GM23338 (cell line): ENCODE data around the gene OBSCN. TPM values are rescaled to one million over a fixed set of nuclear protein-coding genes. Genes with fewer than 3 reads are reported as not detected.

Experiments used
- ATAC-seq: fragments of 200-7000 bp; cut with Tn5 transposase; 3 replicates; pipeline ENCODE4 v1.9.1; 2020
- DNase-seq: peaks from one replicate; pipeline ENCODE4 v3.0.0-alpha.2; 2015; ENCODE audit warnings: low spot score
- H2AFZ ChIP-seq: fragments of 200-600 bp; sonication (generic); 2 replicates; pipeline ENCODE4 v1.8.0; 2016; ENCODE audit warnings: antibody characterized with exemption, mild to moderate bottlenecking, moderate library complexity
- H3F3A ChIP-seq: fragments of 200-600 bp; sonication (generic); replicated peaks from 2 replicates; pipeline ENCODE4 v1.8.0; 2017; ENCODE audit warnings: antibody characterized with exemption, mixed run types, low read depth
- H3K27ac ChIP-seq: fragments of 200-600 bp; sonication (generic); 2 replicates; pipeline ENCODE4 v1.6.1; 2016; ENCODE audit warnings: low read depth
- H3K27me3 ChIP-seq: fragments of 200-600 bp; sonication (generic); 2 replicates; pipeline ENCODE4 v1.8.0; 2016; ENCODE audit warnings: mild to moderate bottlenecking, mixed run types, moderate library complexity; ENCODE audit not compliant: insufficient read depth
- H3K36me3 ChIP-seq: fragments of 200-600 bp; sonication (generic); 2 replicates; pipeline ENCODE4 v1.8.0; 2016; ENCODE audit warnings: mild to moderate bottlenecking; ENCODE audit not compliant: insufficient read depth
- H3K4me1 ChIP-seq: fragments of 200-600 bp; sonication (generic); 2 replicates; pipeline ENCODE4 v1.8.0; 2016; ENCODE audit warnings: mild to moderate bottlenecking, moderate library complexity; ENCODE audit not compliant: insufficient read depth
- H3K4me2 ChIP-seq: fragments of 200-600 bp; sonication (generic); 2 replicates; pipeline ENCODE4 v1.7.1; 2017; ENCODE audit warnings: mixed run types
- H3K4me3 ChIP-seq: fragments of 200-600 bp; sonication (generic); 2 replicates; pipeline ENCODE4 v1.6.1; 2016; ENCODE audit warnings: mixed run types
- H3K79me2 ChIP-seq: fragments of 200-600 bp; sonication (generic); replicated peaks from 2 replicates; pipeline ENCODE4 v1.8.0; 2017; ENCODE audit warnings: mild to moderate bottlenecking; ENCODE audit not compliant: insufficient read depth
- H3K9me2 ChIP-seq: fragments of 200-600 bp; sonication (generic); 2 replicates; pipeline ENCODE4 v1.8.0; 2017; ENCODE audit not compliant: insufficient read depth
- H4K20me1 ChIP-seq: fragments of 200-600 bp; sonication (generic); replicated peaks from 2 replicates; pipeline ENCODE4 v1.8.0; 2017; ENCODE audit warnings: mild to moderate bottlenecking; ENCODE audit not compliant: insufficient read depth
- H3K27ac Mint-ChIP-seq: 2 replicates; pipeline ENCODE4 v1.8.0; 2020; ENCODE audit warnings: inconsistent platforms, mild to moderate bottlenecking, moderate library complexity, mixed read lengths
- H3K27me3 Mint-ChIP-seq: 3 replicates; pipeline ENCODE4 v1.8.0; 2022; ENCODE audit warnings: low read depth, mild to moderate bottlenecking, moderate library complexity, mixed read lengths, inconsistent platforms; ENCODE audit not compliant: insufficient read depth, poor library complexity
- H3K36me3 Mint-ChIP-seq: 3 replicates; pipeline ENCODE4 v1.8.0; 2021; ENCODE audit warnings: low read depth, mild to moderate bottlenecking, inconsistent platforms, moderate library complexity, mixed read lengths
- H3K4me1 Mint-ChIP-seq: 3 replicates; pipeline ENCODE4 v1.8.0; 2020; ENCODE audit warnings: mild to moderate bottlenecking, inconsistent platforms, mixed read lengths
- H3K4me3 Mint-ChIP-seq: 3 replicates; pipeline ENCODE4 v1.8.0; 2021; ENCODE audit warnings: moderate library complexity, mild to moderate bottlenecking, inconsistent platforms, mixed read lengths
- H3K9me3 Mint-ChIP-seq: 3 replicates; pipeline ENCODE4 v1.8.0; 2020; ENCODE audit warnings: moderate library complexity, mild to moderate bottlenecking, inconsistent platforms, mixed read lengths
- CREB1 ChIP-seq: fragments of 250-450 bp; sonication (Bioruptor Pico); IDR thresholded peaks from 2 replicates; pipeline ENCODE4 v1.5.0; 2020; ENCODE audit warnings: low read depth, mild to moderate bottlenecking, moderate library complexity
- EZH2 ChIP-seq: fragments of 200-600 bp; sonication (generic); IDR thresholded peaks from one replicate; pipeline ENCODE4 v1.8.0; 2017; ENCODE audit warnings: antibody characterized with exemption, mild to moderate bottlenecking, low read depth; ENCODE audit not compliant: unreplicated experiment
- EZH2phosphoT487 ChIP-seq: fragments of 200-600 bp; sonication (generic); IDR thresholded peaks from one replicate; pipeline ENCODE4 v1.8.1; 2018; ENCODE audit warnings: antibody characterized with exemption; ENCODE audit not compliant: unreplicated experiment
- JUNB ChIP-seq: IDR thresholded peaks from one replicate; pipeline ENCODE4 v1.6.1; 2016; ENCODE audit warnings: antibody characterized with exemption; ENCODE audit not compliant: unreplicated experiment
- NANOG ChIP-seq: IDR thresholded peaks from 2 replicates; pipeline ENCODE4 v1.6.1; 2016; ENCODE audit warnings: antibody characterized with exemption, borderline replicate concordance
- POLR2AphosphoS5 ChIP-seq: IDR thresholded peaks from 2 replicates; pipeline ENCODE4 v1.6.1; 2016; ENCODE audit warnings: antibody characterized with exemption, low read depth
- STAT1 ChIP-seq: IDR thresholded peaks from one replicate; pipeline ENCODE4 v1.6.1; 2016; ENCODE audit warnings: antibody characterized with exemption; ENCODE audit not compliant: unreplicated experiment
- ZNF114 ChIP-seq: fragments of 250-450 bp; sonication (Bioruptor Pico); IDR thresholded peaks from 2 replicates; pipeline ENCODE4 v1.5.0; 2020; ENCODE audit warnings: mild to moderate bottlenecking, moderate library complexity
- ZNF331 ChIP-seq: fragments of 250-450 bp; sonication (Bioruptor Pico); IDR thresholded peaks from 2 replicates; pipeline ENCODE4 v1.5.0; 2020; ENCODE audit warnings: low read depth, mild to moderate bottlenecking, moderate library complexity
- polyA plus RNA-seq: library from polyadenylated mRNA; unstranded; fragments of >200 nt; fragmentation: Nextera tagmentation; extraction: Ambion mirVana; gene quantifications from 2 replicates; pipeline ENCODE4 v1.2.1, GENCODE V29; 2016
- total RNA-seq: library from RNA; depleted of rRNA; stranded (reverse); fragments of >200 nt; shearing (Covaris generic); gene quantifications from 2 replicates; pipeline ENCODE4 v1.2.3, GENCODE V29; 2014
- TF ChIP-seq, protein P1 (sequence below): IDR thresholded peaks from 2 replicates; pipeline ENCODE4 v1.6.1; 2016; ENCODE audit warnings: antibody characterized with exemption
- TF ChIP-seq, protein P2 (sequence below), 2 experiments: fragments of 200-600 bp in 1 of 2; sonication (generic) in 1 of 2; conservative IDR thresholded peaks; 2 replicates each; pipeline versions ENCODE4 v1.5.1 to v1.6.1; 2016 to 2017; ENCODE audit warnings: antibody characterized with exemption in 2 of 2, low read depth in 2 of 2, mild to moderate bottlenecking in 2 of 2, moderate library complexity in 1 of 2
- TF ChIP-seq, protein P3 (sequence below): fragments of 250-450 bp; sonication (Bioruptor Pico); IDR thresholded peaks from 2 replicates; pipeline ENCODE4 v1.5.0; 2020; ENCODE audit warnings: mild to moderate bottlenecking, moderate library complexity
- TF ChIP-seq, protein P4 (sequence below): IDR thresholded peaks from one replicate; pipeline ENCODE4 v1.6.1; 2018; ENCODE audit warnings: antibody characterized with exemption; ENCODE audit not compliant: unreplicated experiment

OBSCN gene
- total and polyA plus RNA-seq, 2 experiments from 2014 or later, result 8.4 to 38.5 TPM

DNA sequence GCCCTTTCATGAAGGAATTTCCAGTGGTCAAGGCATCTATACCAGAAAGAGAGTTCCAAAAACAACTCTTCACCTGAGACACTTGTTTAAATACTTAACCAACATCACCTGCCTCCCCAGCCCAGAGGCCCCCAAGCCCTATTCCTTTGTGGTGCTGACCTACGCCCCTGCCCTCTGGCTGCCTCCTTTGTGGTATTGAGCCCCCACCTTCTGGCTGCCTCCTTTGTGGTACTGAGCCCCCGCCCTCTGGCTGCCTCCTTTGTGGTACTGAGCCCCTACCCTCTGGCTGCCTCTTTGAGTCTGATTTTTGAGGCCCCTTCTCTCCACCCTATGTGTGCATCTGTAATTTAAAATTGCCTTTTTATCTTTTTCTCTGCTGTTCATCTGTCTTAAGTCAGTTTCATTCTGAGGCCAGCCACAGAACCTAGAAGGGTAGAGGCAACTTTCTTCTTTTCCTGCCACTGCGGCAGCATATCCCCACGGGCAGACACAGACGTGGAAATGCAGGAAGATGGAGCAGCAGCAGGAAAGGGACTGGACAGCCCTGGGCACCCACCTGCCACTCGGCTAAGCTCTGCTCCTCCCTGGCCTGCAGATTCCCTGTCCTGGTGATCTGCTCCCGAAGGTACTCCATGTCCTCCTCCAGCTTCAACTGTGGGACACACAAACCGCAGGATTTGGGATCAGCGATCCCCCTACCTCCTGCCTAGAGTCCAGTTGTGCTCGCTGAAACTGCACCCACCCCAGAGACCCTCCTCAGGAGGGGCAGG is 205.6 kb downstream of the OBSCN start:
- H3K27ac Mint-ChIP-seq, result no peak overlapping the region
- H3K4me1 Mint-ChIP-seq, result peaks cover 24% of the 10 kb centered on the region
- no peak overlapping the region for H3K4me3 ChIP-seq
- peaks cover 17% of the 10 kb centered on the region; the same call in 1 of the 2 replicates for H3K4me1 ChIP-seq
- no peaks in the 10 kb centered on the region for H3K9me3 Mint-ChIP-seq
- DNase-seq (no peak), ATAC-seq (no peak)
- H3K27me3 Mint-ChIP-seq, result peaks cover 46% of the 10 kb centered on the region
- no peak overlapping the region for H3K27ac ChIP-seq
- peaks cover 4% of the 10 kb centered on the region for H4K20me1 ChIP-seq
- no peak overlapping the region for H3K4me2 ChIP-seq
- H3K9me2 ChIP-seq, result no peaks in the 10 kb centered on the region
- H2AFZ ChIP-seq, result no peak overlapping the region
- 0 out of 2 replicates have a peak, but pooled peaks cover 8% of the 10 kb centered on the region for H3F3A ChIP-seq
- no peaks in the 10 kb centered on the region for H3K36me3 ChIP-seq
- H3K27me3 ChIP-seq, result peaks cover 51% of the 10 kb centered on the region
- H3K79me2 ChIP-seq, result no peaks in the 10 kb centered on the region
- TF ChIP-seq NANOG (no peak), STAT1 (no peak), CREB1 (CRISPR knock-in tag) (no peak), EZH2 (no peak), POLR2AphosphoS5 (no peak), JUNB (no peak), ZNF331 (CRISPR knock-in tag) (no peak), ZNF114 (CRISPR knock-in tag) (no peak), EZH2phosphoT487 (no peak)
- TF ChIP-seq, protein P1, sequence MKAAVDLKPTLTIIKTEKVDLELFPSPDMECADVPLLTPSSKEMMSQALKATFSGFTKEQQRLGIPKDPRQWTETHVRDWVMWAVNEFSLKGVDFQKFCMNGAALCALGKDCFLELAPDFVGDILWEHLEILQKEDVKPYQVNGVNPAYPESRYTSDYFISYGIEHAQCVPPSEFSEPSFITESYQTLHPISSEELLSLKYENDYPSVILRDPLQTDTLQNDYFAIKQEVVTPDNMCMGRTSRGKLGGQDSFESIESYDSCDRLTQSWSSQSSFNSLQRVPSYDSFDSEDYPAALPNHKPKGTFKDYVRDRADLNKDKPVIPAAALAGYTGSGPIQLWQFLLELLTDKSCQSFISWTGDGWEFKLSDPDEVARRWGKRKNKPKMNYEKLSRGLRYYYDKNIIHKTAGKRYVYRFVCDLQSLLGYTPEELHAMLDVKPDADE, result no peak
- TF ChIP-seq, protein P2, sequence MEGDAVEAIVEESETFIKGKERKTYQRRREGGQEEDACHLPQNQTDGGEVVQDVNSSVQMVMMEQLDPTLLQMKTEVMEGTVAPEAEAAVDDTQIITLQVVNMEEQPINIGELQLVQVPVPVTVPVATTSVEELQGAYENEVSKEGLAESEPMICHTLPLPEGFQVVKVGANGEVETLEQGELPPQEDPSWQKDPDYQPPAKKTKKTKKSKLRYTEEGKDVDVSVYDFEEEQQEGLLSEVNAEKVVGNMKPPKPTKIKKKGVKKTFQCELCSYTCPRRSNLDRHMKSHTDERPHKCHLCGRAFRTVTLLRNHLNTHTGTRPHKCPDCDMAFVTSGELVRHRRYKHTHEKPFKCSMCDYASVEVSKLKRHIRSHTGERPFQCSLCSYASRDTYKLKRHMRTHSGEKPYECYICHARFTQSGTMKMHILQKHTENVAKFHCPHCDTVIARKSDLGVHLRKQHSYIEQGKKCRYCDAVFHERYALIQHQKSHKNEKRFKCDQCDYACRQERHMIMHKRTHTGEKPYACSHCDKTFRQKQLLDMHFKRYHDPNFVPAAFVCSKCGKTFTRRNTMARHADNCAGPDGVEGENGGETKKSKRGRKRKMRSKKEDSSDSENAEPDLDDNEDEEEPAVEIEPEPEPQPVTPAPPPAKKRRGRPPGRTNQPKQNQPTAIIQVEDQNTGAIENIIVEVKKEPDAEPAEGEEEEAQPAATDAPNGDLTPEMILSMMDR (conservative IDR thresholded peaks at IDR 0.05; ENCODE audit: low read depth in 2 of 2), result no peak
- TF ChIP-seq, protein P3, sequence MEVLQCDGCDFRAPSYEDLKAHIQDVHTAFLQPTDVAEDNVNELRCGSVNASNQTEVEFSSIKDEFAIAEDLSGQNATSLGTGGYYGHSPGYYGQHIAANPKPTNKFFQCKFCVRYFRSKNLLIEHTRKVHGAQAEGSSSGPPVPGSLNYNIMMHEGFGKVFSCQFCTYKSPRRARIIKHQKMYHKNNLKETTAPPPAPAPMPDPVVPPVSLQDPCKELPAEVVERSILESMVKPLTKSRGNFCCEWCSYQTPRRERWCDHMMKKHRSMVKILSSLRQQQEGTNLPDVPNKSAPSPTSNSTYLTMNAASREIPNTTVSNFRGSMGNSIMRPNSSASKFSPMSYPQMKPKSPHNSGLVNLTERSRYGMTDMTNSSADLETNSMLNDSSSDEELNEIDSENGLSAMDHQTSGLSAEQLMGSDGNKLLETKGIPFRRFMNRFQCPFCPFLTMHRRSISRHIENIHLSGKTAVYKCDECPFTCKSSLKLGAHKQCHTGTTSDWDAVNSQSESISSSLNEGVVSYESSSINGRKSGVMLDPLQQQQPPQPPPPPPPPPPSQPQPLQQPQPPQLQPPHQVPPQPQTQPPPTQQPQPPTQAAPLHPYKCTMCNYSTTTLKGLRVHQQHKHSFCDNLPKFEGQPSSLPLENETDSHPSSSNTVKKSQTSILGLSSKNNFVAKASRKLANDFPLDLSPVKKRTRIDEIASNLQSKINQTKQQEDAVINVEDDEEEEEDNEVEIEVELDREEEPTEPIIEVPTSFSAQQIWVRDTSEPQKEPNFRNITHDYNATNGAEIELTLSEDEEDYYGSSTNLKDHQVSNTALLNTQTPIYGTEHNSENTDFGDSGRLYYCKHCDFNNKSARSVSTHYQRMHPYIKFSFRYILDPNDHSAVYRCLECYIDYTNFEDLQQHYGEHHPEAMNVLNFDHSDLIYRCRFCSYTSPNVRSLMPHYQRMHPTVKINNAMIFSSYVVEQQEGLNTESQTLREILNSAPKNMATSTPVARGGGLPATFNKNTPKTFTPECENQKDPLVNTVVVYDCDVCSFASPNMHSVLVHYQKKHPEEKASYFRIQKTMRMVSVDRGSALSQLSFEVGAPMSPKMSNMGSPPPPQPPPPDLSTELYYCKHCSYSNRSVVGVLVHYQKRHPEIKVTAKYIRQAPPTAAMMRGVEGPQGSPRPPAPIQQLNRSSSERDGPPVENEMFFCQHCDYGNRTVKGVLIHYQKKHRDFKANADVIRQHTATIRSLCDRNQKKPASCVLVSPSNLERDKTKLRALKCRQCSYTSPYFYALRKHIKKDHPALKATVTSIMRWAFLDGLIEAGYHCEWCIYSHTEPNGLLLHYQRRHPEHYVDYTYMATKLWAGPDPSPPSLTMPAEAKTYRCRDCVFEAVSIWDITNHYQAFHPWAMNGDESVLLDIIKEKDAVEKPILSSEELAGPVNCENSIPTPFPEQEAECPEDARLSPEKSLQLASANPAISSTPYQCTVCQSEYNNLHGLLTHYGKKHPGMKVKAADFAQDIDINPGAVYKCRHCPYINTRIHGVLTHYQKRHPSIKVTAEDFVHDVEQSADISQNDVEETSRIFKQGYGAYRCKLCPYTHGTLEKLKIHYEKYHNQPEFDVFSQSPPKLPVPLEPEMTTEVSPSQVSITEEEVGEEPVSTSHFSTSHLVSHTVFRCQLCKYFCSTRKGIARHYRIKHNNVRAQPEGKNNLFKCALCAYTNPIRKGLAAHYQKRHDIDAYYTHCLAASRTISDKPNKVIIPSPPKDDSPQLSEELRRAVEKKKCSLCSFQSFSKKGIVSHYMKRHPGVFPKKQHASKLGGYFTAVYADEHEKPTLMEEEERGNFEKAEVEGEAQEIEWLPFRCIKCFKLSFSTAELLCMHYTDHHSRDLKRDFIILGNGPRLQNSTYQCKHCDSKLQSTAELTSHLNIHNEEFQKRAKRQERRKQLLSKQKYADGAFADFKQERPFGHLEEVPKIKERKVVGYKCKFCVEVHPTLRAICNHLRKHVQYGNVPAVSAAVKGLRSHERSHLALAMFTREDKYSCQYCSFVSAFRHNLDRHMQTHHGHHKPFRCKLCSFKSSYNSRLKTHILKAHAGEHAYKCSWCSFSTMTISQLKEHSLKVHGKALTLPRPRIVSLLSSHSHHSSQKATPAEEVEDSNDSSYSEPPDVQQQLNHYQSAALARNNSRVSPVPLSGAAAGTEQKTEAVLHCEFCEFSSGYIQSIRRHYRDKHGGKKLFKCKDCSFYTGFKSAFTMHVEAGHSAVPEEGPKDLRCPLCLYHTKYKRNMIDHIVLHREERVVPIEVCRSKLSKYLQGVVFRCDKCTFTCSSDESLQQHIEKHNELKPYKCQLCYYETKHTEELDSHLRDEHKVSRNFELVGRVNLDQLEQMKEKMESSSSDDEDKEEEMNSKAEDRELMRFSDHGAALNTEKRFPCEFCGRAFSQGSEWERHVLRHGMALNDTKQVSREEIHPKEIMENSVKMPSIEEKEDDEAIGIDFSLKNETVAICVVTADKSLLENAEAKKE, result no peak
- TF ChIP-seq, protein P4, sequence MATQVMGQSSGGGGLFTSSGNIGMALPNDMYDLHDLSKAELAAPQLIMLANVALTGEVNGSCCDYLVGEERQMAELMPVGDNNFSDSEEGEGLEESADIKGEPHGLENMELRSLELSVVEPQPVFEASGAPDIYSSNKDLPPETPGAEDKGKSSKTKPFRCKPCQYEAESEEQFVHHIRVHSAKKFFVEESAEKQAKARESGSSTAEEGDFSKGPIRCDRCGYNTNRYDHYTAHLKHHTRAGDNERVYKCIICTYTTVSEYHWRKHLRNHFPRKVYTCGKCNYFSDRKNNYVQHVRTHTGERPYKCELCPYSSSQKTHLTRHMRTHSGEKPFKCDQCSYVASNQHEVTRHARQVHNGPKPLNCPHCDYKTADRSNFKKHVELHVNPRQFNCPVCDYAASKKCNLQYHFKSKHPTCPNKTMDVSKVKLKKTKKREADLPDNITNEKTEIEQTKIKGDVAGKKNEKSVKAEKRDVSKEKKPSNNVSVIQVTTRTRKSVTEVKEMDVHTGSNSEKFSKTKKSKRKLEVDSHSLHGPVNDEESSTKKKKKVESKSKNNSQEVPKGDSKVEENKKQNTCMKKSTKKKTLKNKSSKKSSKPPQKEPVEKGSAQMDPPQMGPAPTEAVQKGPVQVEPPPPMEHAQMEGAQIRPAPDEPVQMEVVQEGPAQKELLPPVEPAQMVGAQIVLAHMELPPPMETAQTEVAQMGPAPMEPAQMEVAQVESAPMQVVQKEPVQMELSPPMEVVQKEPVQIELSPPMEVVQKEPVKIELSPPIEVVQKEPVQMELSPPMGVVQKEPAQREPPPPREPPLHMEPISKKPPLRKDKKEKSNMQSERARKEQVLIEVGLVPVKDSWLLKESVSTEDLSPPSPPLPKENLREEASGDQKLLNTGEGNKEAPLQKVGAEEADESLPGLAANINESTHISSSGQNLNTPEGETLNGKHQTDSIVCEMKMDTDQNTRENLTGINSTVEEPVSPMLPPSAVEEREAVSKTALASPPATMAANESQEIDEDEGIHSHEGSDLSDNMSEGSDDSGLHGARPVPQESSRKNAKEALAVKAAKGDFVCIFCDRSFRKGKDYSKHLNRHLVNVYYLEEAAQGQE, result no peak
- H3K4me3 Mint-ChIP-seq, result no peak overlapping the region
- H3K36me3 Mint-ChIP-seq, result no peaks in the 10 kb centered on the region; the same call in 1 of the 3 replicates
